Umbilical cord (tissue), 2 donors: ENCODE results near the gene TRDN. TPM values are rescaled to one million over a fixed set of nuclear protein-coding genes. Genes with fewer than 3 reads are reported as not detected.

Experiments used
- DNase-seq: peaks from one replicate; pipeline ENCODE4 v3.0.0-alpha.2; 2015; ENCODE audit warnings: low spot score
- total RNA-seq: library from RNA; depleted of rRNA; stranded (reverse); fragments of >200 nt; gene quantifications from one replicate; pipeline ENCODE4 v1.2.3, GENCODE V29; 2014; ENCODE audit warnings: low replicate concordance; ENCODE audit not compliant: insufficient read depth

The TRDN gene
- total RNA-seq, result 5.1 TPM

- peak; percentile 55 for DNase-seq
Measured at GRCh38 chr6:123636782-123637181, at the start of gene TRDN. Gene TRDN, minus strand, starts transcription at chr6:123636950. Its CDS starts 175 bp downstream, at chr6:123636775.

GRCh38 chr6:123681957-123682462 is 45.3 kb upstream of the TRDN start:
- DNase-seq, result no peak

GRCh38 chr6:123677897-123678296 is 41.1 kb upstream of the TRDN start:
- DNase-seq, result no peak

- DNase-seq, result no peak
Measured at GRCh38 chr6:123676793-123677192, 40.0 kb upstream of the TRDN start.

GRCh38 chr6:123668965-123669591 is 32.3 kb upstream of the TRDN start:
- DNase-seq, result no peak

GRCh38 chr6:123668063-123668462 is 31.3 kb upstream of the TRDN start:
- no peak for DNase-seq

GRCh38 chr6:123663436-123663835 is 26.7 kb upstream of the TRDN start:
- no peak for DNase-seq

- DNase-seq, result no peak
Measured at GRCh38 chr6:123662757-123663156, 26.0 kb upstream of the TRDN start.

GRCh38 chr6:123661105-123661891 is 24.5 kb upstream of the TRDN start:
- DNase-seq, result no peak

GRCh38 chr6:123659960-123660748 is 23.4 kb upstream of the TRDN start:
- DNase-seq, result no peak

GRCh38 chr6:123658848-123659247 is 22.1 kb upstream of the TRDN start:
- DNase-seq, result no peak

- DNase-seq, result peak; percentile 9
Measured at GRCh38 chr6:123655521-123656306, 19.0 kb upstream of the TRDN start.

- no peak for DNase-seq
Measured at GRCh38 chr6:123648723-123649122, 12.0 kb upstream of the TRDN start.

- DNase-seq, result no peak
Measured at GRCh38 chr6:123648020-123648580, 11.3 kb upstream of the TRDN start.

GRCh38 chr6:123641497-123641896 is 4.7 kb upstream of the TRDN start:
- DNase-seq, result no peak

GRCh38 chr6:123640567-123641187 is 3.9 kb upstream of the TRDN start:
- no peak for DNase-seq

GRCh38 chr6:123638865-123639264 is 2.1 kb upstream of the TRDN start:
- DNase-seq, result no peak

GRCh38 chr6:123636282-123636681 is 468 bp downstream of the TRDN start:
- DNase-seq, result no peak

GRCh38 chr6:123635567-123635966 is 1.2 kb downstream of the TRDN start:
- no peak for DNase-seq

GRCh38 chr6:123635144-123635543 is 1.6 kb downstream of the TRDN start:
- DNase-seq, result peak; percentile 1

GRCh38 chr6:123632641-123633040 is 4.1 kb downstream of the TRDN start:
- DNase-seq, result peak; percentile 80
